A673 (cell line): ENCODE data around the gene GNG7. TPM values are rescaled to one million over a fixed set of nuclear protein-coding genes. Genes with fewer than 3 reads are reported as not detected.

Experiments
- BruUV-seq: library from RNA; stranded (reverse); fragments of 400-500 nt; replicated peaks from 2 replicates; lab custom pipeline; 2021; lab: Mats Ljungman, UMichigan
- CTCF ChIA-PET: fragments of 300-600 bp; sonication (Branson Sonifier 250); formaldehyde crosslinking; loops from one replicate; lab custom pipeline; 2022; ENCODE audit warnings: antibody characterized with exemption; lab: Charles Lee
- POLR2A ChIA-PET: fragments of 300-600 bp; sonication (Branson Sonifier 250); formaldehyde crosslinking; loops from one replicate; lab custom pipeline; 2022; ENCODE audit warnings: antibody characterized with exemption; ENCODE audit not compliant: low non-redundant PET; lab: Charles Lee
- DNase-seq: peaks from one replicate; pipeline ENCODE4 v3.0.0-alpha.2; 2015; ENCODE audit warnings: low spot score
- H3K27ac ChIP-seq: fragments of 200-600 bp; sonication (generic); 2 replicates; pipeline ENCODE4 v1.5.1; 2016; ENCODE audit warnings: mixed run types, low read depth, mild to moderate bottlenecking, mixed read lengths, antibody characterized with exemption, low read length; ENCODE audit not compliant: poor library complexity, severe bottlenecking
- H3K27me3 ChIP-seq: fragments of 200-600 bp; sonication (generic); replicated peaks from 2 replicates; pipeline ENCODE4 v1.6.1; 2017; ENCODE audit warnings: mixed run types, low read depth, mild to moderate bottlenecking, mixed read lengths, antibody characterized with exemption, low read length; ENCODE audit not compliant: insufficient read depth, poor library complexity
- H3K36me3 ChIP-seq: fragments of 200-600 bp; sonication (generic); 2 replicates; pipeline ENCODE4 v1.6.1; 2016; ENCODE audit warnings: mixed run types, mild to moderate bottlenecking, mixed read lengths, antibody characterized with exemption, low read length; ENCODE audit not compliant: insufficient read depth, poor library complexity, severe bottlenecking
- H3K4me1 ChIP-seq: fragments of 200-600 bp; sonication (generic); 2 replicates; pipeline ENCODE4 v1.6.1; 2017; ENCODE audit warnings: mixed run types, mild to moderate bottlenecking, mixed read lengths, antibody characterized with exemption, low read length; ENCODE audit not compliant: insufficient read depth, poor library complexity, severe bottlenecking
- H3K4me3 ChIP-seq: fragments of 200-600 bp; sonication (generic); 2 replicates; pipeline ENCODE4 v1.5.1; 2016; ENCODE audit warnings: low read depth, mixed run types, mild to moderate bottlenecking, mixed read lengths, low read length; ENCODE audit not compliant: poor library complexity, severe bottlenecking
- H3K9me3 ChIP-seq: fragments of 200-600 bp; sonication (generic); 2 replicates; pipeline ENCODE4 v1.6.1; 2016; ENCODE audit warnings: mixed run types, low read depth, mild to moderate bottlenecking, mixed read lengths, antibody characterized with exemption, low read length; ENCODE audit not compliant: poor library complexity, severe bottlenecking
- EZH2 ChIP-seq: fragments of 200-600 bp; sonication (generic); IDR thresholded peaks from 2 replicates; pipeline ENCODE4 v1.6.1; 2017; ENCODE audit warnings: borderline replicate concordance, low read depth, mild to moderate bottlenecking, mixed read lengths, antibody characterized with exemption, low read length; ENCODE audit not compliant: poor library complexity, severe bottlenecking
- intact Hi-C: fragments of 100-400 bp; cut with micrococcal nuclease; formaldehyde crosslinking; loops from one replicate; pipeline ENCODE4 v1.10.0; 2022; ENCODE audit not compliant: unreplicated experiment
- total RNA-seq: library from RNA; stranded (reverse); gene quantifications from 2 replicates; pipeline ENCODE4 v1.2.3, GENCODE V29; 2021
- TF ChIP-seq, protein P1 (sequence below): fragments of 300-800, 200-600 bp; sonication (generic); conservative IDR thresholded peaks from 2 replicates; pipeline ENCODE4 v1.5.1; 2017; ENCODE audit warnings: low read depth, mild to moderate bottlenecking, antibody characterized with exemption, low read length, moderate library complexity, mixed read lengths

Gene GNG7
- total RNA-seq, 1 experiment from 2014 or later, result 0.30 TPM

DNA sequence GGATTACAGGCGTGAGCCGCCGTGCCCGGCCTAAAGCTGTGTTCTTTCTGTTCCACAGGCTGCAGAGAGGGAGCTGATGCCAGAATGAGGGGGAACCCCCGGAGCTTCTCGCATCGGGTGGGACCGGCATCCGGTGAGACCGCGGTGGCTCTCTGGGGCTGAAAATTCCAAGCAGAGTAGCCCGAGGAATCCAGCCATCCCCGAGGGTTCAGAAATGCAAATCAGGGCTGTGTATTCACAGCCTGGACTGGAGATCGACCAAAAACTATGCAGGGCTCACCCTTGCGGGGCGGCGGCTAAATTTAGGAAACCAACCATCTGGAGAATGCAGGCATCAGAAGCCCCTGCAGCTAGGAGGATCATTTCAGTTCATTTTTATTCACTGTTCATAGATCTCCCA, 99.2 kb downstream of the GNG7 start:
- intact Hi-C loops, result no loop called here
- Histone ChIP-seq H3K27ac (peak overlapping the region; percentile 41), H3K4me3 (no peak overlapping the region), H3K36me3 (no peaks in the 10 kb centered on the region), H3K9me3 (no peaks in the 10 kb centered on the region), H3K4me1 (peaks cover 22% of the 10 kb centered on the region), H3K27me3 (no peaks in the 10 kb centered on the region)
- no TSS peak for BruUV-seq
- TF ChIP-seq, protein P1, sequence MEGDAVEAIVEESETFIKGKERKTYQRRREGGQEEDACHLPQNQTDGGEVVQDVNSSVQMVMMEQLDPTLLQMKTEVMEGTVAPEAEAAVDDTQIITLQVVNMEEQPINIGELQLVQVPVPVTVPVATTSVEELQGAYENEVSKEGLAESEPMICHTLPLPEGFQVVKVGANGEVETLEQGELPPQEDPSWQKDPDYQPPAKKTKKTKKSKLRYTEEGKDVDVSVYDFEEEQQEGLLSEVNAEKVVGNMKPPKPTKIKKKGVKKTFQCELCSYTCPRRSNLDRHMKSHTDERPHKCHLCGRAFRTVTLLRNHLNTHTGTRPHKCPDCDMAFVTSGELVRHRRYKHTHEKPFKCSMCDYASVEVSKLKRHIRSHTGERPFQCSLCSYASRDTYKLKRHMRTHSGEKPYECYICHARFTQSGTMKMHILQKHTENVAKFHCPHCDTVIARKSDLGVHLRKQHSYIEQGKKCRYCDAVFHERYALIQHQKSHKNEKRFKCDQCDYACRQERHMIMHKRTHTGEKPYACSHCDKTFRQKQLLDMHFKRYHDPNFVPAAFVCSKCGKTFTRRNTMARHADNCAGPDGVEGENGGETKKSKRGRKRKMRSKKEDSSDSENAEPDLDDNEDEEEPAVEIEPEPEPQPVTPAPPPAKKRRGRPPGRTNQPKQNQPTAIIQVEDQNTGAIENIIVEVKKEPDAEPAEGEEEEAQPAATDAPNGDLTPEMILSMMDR, result no peak
- no peak for TF ChIP-seq EZH2
- ChIA-PET POLR2A (interaction anchor here (0.5 kb wide), 1 partner anchor 127 kb away, joined by 3 read pairs; no protein-coding TSS in a partner anchor), CTCF (interaction anchor here (0.6 kb wide), 1 partner anchor 8 kb away, joined by 3 read pairs; no protein-coding TSS in a partner anchor)
- no peak for DNase-seq

- intact Hi-C loops, result no loop called here
- H3K9me3 ChIP-seq, result no peaks in the 10 kb centered on the region
- no peaks in the 10 kb centered on the region for H3K36me3 ChIP-seq
- H3K4me3 ChIP-seq, result no peak overlapping the region
- DNase-seq, result peak; percentile 81
- no TSS peak for BruUV-seq
- H3K4me1 ChIP-seq, result peaks cover 22% of the 10 kb centered on the region
- H3K27ac ChIP-seq, result peak overlapping the region; percentile 41
- POLR2A ChIA-PET, result interaction anchor here (0.7 kb wide), 1 partner anchor 127 kb away, joined by 4 read pairs; the partner anchor contains the start of gene GADD45B
- H3K27me3 ChIP-seq, result no peaks in the 10 kb centered on the region
- TF ChIP-seq EZH2, result no peak
- TF ChIP-seq, protein P1, result no peak
- CTCF ChIA-PET, result interaction anchor here (0.7 to 1.0 kb wide), 2 partner anchors 9 to 61 kb away, joined by 3 to 5 read pairs; no protein-coding TSS in a partner anchor
These were observed 99.9 kb downstream of the GNG7 start for GRCh38 chr19:2602391-2603181.

DNA sequence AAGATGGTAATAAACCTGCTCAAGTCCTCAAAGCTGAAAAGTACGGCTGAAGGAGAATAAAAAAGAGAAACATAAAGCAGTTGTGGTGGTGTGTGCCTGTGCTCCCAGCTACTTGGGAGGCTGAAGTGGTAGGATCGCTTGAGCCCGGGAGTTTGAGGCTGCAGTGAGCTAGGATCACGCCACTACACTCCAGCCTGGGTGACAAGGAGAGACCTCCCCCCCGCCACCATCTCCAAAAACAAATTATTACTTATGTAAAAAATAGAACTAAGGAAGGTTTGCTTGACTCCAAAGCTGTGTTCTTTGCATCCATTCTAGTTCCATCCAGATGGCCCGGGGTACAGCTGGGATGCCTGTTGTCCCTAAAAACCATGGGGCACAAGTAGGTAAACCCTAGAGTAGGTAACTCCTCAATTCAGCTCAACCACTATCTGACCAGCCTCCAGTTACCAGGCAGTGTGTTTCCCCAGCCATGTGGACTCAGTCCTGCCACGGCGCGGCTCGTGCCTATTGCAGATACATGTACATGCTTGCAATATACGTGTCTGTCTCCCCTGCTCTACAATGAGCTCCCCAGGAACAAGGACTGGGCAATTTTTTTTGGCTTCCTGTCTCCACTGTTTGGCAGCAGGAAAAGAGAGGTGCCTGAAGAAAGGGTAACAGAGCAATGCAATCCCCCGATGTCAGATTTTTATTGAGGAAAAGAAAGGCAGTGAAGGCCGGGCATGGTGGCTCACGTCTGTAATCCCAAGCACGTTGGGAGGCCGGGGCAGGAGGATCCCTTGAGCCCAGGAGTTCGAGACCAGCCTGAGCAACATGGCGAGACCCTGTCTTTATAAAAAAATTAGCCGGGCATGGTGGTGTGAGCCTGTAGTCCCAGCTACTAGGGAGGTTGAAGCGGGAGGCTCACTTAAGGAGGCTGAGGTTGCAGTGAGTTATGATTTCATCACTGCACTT, 101.3 kb downstream of the GNG7 start:
- CTCF ChIA-PET, result interaction anchor here (2.2 kb wide), 1 partner anchor 125 kb away, joined by 8 read pairs; the partner anchor contains the start of gene GADD45B
- Histone ChIP-seq H3K9me3 (no peaks in the 10 kb centered on the region), H3K4me3 (no peak overlapping the region), H3K36me3 (no peaks in the 10 kb centered on the region), H3K27me3 (no peaks in the 10 kb centered on the region), H3K27ac (no peak overlapping the region), H3K4me1 (peaks cover 22% of the 10 kb centered on the region)
- TF ChIP-seq EZH2, result no peak
- TF ChIP-seq, protein P1, result no peak
- intact Hi-C loops, result no loop called here
- BruUV-seq, result no TSS peak
- POLR2A ChIA-PET, result interaction anchor here (2.3 kb wide), 1 partner anchor 125 kb away, joined by 10 read pairs; the partner anchor contains the start of gene GADD45B
- no peak for DNase-seq
